Stimulated activated effector memory CD8-positive, alpha-beta T cell treated with anti-CD3 and anti-CD28 coated beads, Interleukin-12 subunit alpha, Interleukin-12 subunit beta, amount 100 ng/mL, for 72 hours (primary cell): ENCODE data around the gene TAMM41.

ENCODE experiments used
- ATAC-seq: fragments of 150-1000 bp; cut with Tn5 transposase; 2 replicates; pipeline ENCODE4 v1.10.0; 2021
- DNase-seq, 2 donors: peaks; one replicate each; pipeline ENCODE4 v3.0.0; 2021 to 2022; ENCODE audit warnings: low spot score in 2 of 2
- H3K27ac Mint-ChIP-seq: one replicate; pipeline ENCODE4 v1.8.0; 2022; ENCODE audit warnings: mild to moderate bottlenecking, mixed read lengths
- H3K36me3 Mint-ChIP-seq: one replicate; pipeline ENCODE4 v1.8.0; 2022; ENCODE audit warnings: mild to moderate bottlenecking, mixed read lengths
- H3K4me1 Mint-ChIP-seq: one replicate; pipeline ENCODE4 v1.8.0; 2022; ENCODE audit warnings: mixed read lengths
- H3K4me3 Mint-ChIP-seq: one replicate; pipeline ENCODE4 v1.8.0; 2022; ENCODE audit warnings: mild to moderate bottlenecking, mixed read lengths
- H3K9me3 Mint-ChIP-seq: one replicate; pipeline ENCODE4 v1.8.0; 2022; ENCODE audit warnings: mixed read lengths

TAMM41 gene

DNA sequence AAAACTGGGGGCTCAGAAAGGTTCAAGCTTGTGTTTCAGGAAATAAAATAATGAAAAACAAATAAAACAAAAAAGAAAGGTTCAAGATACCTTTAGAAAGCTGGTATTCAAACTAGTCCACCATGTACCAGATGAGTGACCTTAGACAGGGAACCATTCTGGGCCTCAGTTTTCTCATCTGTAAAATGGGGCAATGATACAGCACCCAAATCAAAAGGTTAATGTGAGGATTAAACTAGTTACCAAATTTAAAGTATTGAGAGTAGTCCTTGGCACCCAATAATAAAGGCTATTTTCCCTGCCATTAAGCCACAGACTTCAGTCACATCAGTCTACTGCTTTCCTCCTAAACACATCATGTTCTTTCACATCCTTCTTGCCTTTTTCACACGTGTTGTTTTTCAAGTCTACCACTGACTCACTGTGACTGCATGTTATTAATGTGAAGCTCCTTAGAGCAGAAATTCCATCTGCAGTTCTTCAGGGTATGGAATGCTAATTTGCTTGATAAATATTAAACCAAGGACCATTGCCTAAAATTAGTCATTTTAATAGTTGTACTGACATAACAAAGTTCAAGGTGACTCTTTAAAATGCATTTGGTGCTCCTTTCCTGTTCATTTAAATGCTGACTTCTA is 19.9 kb downstream of the TAMM41 start:
- ATAC-seq (peak; percentile 52), DNase-seq (no peak)
- H3K4me3 Mint-ChIP-seq, result no peak overlapping the region
- H3K27ac Mint-ChIP-seq, result peak overlapping the region; percentile 5
- H3K9me3 Mint-ChIP-seq, result no peaks in the 10 kb centered on the region
- peaks cover 100% of the 10 kb centered on the region for H3K36me3 Mint-ChIP-seq
- H3K4me1 Mint-ChIP-seq, result peaks cover 20% of the 10 kb centered on the region

- ATAC-seq, result no peak
- H3K36me3 Mint-ChIP-seq, result peaks cover 100% of the 10 kb centered on the region
- H3K4me3 Mint-ChIP-seq, result no peak overlapping the region
- DNase-seq, result no peak
- no peaks in the 10 kb centered on the region for H3K9me3 Mint-ChIP-seq
- H3K27ac Mint-ChIP-seq, result peak overlapping the region; percentile 84
- peaks cover 30% of the 10 kb centered on the region for H3K4me1 Mint-ChIP-seq
Observed at GRCh38 chr3:11825301-11825700, 21.4 kb downstream of the TAMM41 start.

GRCh38 chr3:11820531-11821041 is 26.1 kb downstream of the TAMM41 start:
- peaks cover 100% of the 10 kb centered on the region for H3K36me3 Mint-ChIP-seq
- ATAC-seq (peak; percentile 98), DNase-seq (peak; percentile 9 to 64)
- peaks cover 33% of the 10 kb centered on the region for H3K4me1 Mint-ChIP-seq
- H3K4me3 Mint-ChIP-seq, result peak overlapping the region; percentile 32
- peak overlapping the region; percentile 50 for H3K27ac Mint-ChIP-seq
- no peaks in the 10 kb centered on the region for H3K9me3 Mint-ChIP-seq

GRCh38 chr3:11819146-11819689 is 27.5 kb downstream of the TAMM41 start:
- DNase-seq (no peak), ATAC-seq (no peak)
- Mint-ChIP-seq H3K4me3 (no peak overlapping the region), H3K4me1 (peaks cover 20% of the 10 kb centered on the region), H3K36me3 (peaks cover 100% of the 10 kb centered on the region), H3K9me3 (no peaks in the 10 kb centered on the region), H3K27ac (no peak overlapping the region)

GRCh38 chr3:11818033-11818432 is 28.7 kb downstream of the TAMM41 start:
- DNase-seq (no peak), ATAC-seq (no peak)
- Mint-ChIP-seq H3K4me3 (no peak overlapping the region), H3K27ac (peak overlapping the region; percentile 9), H3K9me3 (no peaks in the 10 kb centered on the region), H3K36me3 (peaks cover 98% of the 10 kb centered on the region), H3K4me1 (peaks cover 20% of the 10 kb centered on the region)

- H3K36me3 Mint-ChIP-seq, result peaks cover 86% of the 10 kb centered on the region
- H3K27ac Mint-ChIP-seq, result peak overlapping the region; percentile 73
- no peak for ATAC-seq
- H3K4me3 Mint-ChIP-seq, result no peak overlapping the region
- H3K4me1 Mint-ChIP-seq, result peaks cover 8% of the 10 kb centered on the region
- H3K9me3 Mint-ChIP-seq, result no peaks in the 10 kb centered on the region
- no peak for DNase-seq
Observed at GRCh38 chr3:11815111-11815510, 31.6 kb downstream of the TAMM41 start.

GRCh38 chr3:11814663-11815062 is 32.0 kb downstream of the TAMM41 start:
- Mint-ChIP-seq H3K9me3 (no peaks in the 10 kb centered on the region), H3K27ac (peak overlapping the region; percentile 73), H3K36me3 (peaks cover 86% of the 10 kb centered on the region), H3K4me1 (peaks cover 6% of the 10 kb centered on the region), H3K4me3 (no peak overlapping the region)
- DNase-seq, result no peak
- ATAC-seq, result no peak

DNA sequence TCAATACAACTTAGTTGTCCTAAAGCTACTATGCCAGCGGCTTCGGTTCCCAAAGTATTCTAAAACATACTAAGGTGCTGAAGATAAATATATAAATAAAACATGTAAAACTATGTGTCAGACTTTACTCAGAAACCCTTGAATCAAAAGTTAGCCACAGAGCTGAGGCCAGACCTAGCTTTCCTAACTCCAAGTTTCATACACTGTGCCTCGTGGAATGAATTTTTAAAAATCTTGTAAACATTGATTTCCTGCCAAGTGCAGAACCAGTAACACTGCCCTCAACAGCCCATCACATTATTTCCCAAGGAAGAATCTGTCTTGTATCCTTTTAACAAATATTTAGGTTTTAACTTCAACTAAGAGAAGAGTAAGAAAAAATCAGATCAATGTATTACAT is 36.4 kb downstream of the TAMM41 start:
- Mint-ChIP-seq H3K4me3 (no peak overlapping the region), H3K4me1 (no peaks in the 10 kb centered on the region), H3K9me3 (no peaks in the 10 kb centered on the region), H3K27ac (no peak overlapping the region), H3K36me3 (peaks cover 86% of the 10 kb centered on the region)
- ATAC-seq (no peak), DNase-seq (no peak)

GRCh38 chr3:11808231-11808630 is 38.5 kb downstream of the TAMM41 start:
- DNase-seq (no peak), ATAC-seq (no peak)
- no peak overlapping the region for H3K4me3 Mint-ChIP-seq
- H3K27ac Mint-ChIP-seq, result peak overlapping the region; percentile 64
- no peaks in the 10 kb centered on the region for H3K4me1 Mint-ChIP-seq
- peaks cover 74% of the 10 kb centered on the region for H3K36me3 Mint-ChIP-seq
- no peaks in the 10 kb centered on the region for H3K9me3 Mint-ChIP-seq

DNA sequence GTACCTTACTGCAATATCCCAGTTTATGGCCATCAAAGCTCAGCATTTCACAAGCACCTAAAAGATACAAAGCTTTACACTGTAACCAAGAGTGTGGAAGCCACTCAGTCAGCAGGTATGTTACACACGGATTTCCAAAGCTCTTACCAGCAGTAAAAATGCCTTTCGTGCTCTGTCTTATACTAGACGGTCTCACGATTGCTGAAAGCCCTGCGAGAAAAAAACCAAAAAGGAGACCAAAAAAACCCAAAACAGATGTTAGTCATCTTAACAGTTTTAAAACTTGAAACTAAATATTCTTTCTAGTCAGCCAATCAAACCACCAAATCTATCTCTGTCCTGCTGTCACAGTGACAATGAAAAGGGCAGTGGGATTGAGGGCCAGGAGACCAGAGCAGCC is 39.0 kb downstream of the TAMM41 start:
- ATAC-seq, result no peak
- no peaks in the 10 kb centered on the region for H3K9me3 Mint-ChIP-seq
- peak overlapping the region; percentile 64 for H3K27ac Mint-ChIP-seq
- H3K4me3 Mint-ChIP-seq, result no peak overlapping the region
- H3K4me1 Mint-ChIP-seq, result no peaks in the 10 kb centered on the region
- peaks cover 79% of the 10 kb centered on the region for H3K36me3 Mint-ChIP-seq
- DNase-seq, result no peak

- DNase-seq, result no peak
- Mint-ChIP-seq H3K27ac (no peak overlapping the region), H3K4me1 (no peaks in the 10 kb centered on the region), H3K9me3 (no peaks in the 10 kb centered on the region), H3K36me3 (peaks cover 87% of the 10 kb centered on the region), H3K4me3 (no peak overlapping the region)
- no peak for ATAC-seq
Observed at GRCh38 chr3:11805716-11806115, 41.0 kb downstream of the TAMM41 start.

DNA sequence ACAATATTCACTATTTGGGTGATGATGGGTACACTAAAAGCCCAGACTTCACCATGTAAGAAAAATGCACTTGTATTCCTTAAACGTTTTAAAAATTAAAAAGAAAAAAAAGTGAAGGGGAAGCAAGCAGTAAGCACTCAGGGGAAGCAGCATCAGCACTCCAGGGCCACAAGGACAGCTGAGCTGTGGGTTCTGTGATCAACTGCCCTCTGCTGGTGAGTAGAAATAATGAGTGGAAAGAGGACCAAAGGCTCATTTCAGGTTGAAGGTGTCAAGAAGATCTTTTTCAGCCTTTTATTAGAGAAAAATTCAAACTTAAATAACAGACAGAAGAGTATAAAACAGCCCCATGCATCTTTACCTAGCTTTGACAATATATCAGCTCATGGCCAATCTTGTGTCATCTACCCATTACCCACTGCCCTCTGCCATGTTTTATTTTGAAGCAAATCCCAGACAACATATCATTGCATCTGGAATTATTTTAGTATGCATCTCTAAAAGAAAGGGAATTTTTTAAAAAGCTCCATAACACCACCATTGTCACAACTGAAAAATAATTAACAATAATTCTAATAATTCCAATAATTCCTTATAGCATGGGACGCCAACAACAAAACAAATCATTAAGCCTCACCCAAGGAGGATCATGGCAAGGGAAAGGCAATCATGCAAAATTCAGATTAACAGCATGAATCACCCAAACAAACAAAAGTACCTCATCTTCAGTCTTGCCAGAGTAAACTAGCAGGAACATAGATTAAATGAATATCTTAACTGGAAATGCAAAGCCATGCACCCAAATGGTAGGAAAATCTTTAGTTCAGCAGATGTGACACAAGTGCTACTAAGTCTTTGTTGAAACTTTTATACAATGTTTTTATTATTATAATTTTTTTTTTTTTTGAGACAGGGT is 42.5 kb downstream of the TAMM41 start:
- peak in 1 of 2 donors; percentile 52 for DNase-seq
- Mint-ChIP-seq H3K4me3 (no peak overlapping the region), H3K9me3 (no peaks in the 10 kb centered on the region), H3K4me1 (peaks cover 11% of the 10 kb centered on the region), H3K36me3 (peaks cover 87% of the 10 kb centered on the region), H3K27ac (no peak overlapping the region)
- peak; percentile 85 for ATAC-seq

GRCh38 chr3:11799791-11800190 is 46.9 kb downstream of the TAMM41 start:
- H3K36me3 Mint-ChIP-seq, result peaks cover 83% of the 10 kb centered on the region
- no peak overlapping the region for H3K4me3 Mint-ChIP-seq
- no peak for DNase-seq
- peaks cover 16% of the 10 kb centered on the region for H3K4me1 Mint-ChIP-seq
- H3K9me3 Mint-ChIP-seq, result no peaks in the 10 kb centered on the region
- no peak for ATAC-seq
- H3K27ac Mint-ChIP-seq, result peak overlapping the region; percentile 24

DNA sequence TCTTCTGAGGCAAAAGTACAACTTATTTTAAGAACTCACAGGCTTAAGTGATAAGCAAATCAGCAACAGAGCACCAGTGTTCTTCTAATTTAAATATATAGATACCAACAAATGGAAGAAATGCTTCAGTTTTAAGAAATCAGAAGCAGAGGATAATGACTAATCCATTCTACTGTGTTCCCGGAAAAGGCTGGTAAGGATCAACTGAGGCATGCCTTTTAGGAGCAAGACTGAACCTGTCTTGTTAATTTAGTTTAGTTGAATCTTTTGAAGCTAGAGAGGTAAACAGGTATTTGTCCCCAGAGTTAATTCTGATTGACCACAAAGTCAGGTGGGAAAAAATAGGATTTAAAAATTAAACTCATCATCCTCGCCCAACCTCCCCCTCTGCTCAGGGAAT is 51.8 kb downstream of the TAMM41 start:
- no peak overlapping the region for H3K4me3 Mint-ChIP-seq
- no peak overlapping the region for H3K27ac Mint-ChIP-seq
- peaks cover 89% of the 10 kb centered on the region for H3K36me3 Mint-ChIP-seq
- no peak for ATAC-seq
- no peaks in the 10 kb centered on the region for H3K9me3 Mint-ChIP-seq
- DNase-seq, result no peak
- peaks cover 12% of the 10 kb centered on the region for H3K4me1 Mint-ChIP-seq

- H3K4me3 Mint-ChIP-seq, result no peak overlapping the region
- H3K4me1 Mint-ChIP-seq, result no peaks in the 10 kb centered on the region
- ATAC-seq (no peak), DNase-seq (no peak)
- H3K9me3 Mint-ChIP-seq, result no peaks in the 10 kb centered on the region
- H3K36me3 Mint-ChIP-seq, result peaks cover 88% of the 10 kb centered on the region
- peak overlapping the region; percentile 60 for H3K27ac Mint-ChIP-seq
Observed at GRCh38 chr3:11791339-11792200, 55.1 kb downstream of the TAMM41 start.
